ENCODE results near the gene ZNF511. TPM values are rescaled to one million over a fixed set of nuclear protein-coding genes. Genes with fewer than 3 reads are reported as not detected.

The ZNF511 gene
- total and polyA plus RNA-seq, 9 of the 15 experiments (the other 6 are each of a cell fraction or from before 2014, with no cell fraction given): 0.61 to 69.3 (median 40.1) TPM

- H3K9me1 ChIP-seq (ENCODE audit: control insufficient read depth, insufficient read depth, low read length): no peaks in the 10 kb centered on the region
- no peaks in the 10 kb centered on the region for H3K36me3 ChIP-seq (ENCODE audit: control insufficient read depth, insufficient read depth, low read length)
- no peak overlapping the region for H3K4me2 ChIP-seq (ENCODE audit: insufficient read depth, low read length)
- H3K4me1 ChIP-seq (replicated peaks in 1 of 2; ENCODE audit: control insufficient read depth in 2 of 2, insufficient read depth in 2 of 2, low read length in 2 of 2): peaks cover 0 to 49% of the 10 kb centered on the region in 2 experiments; a peak in 3 of 5 replicates
- H3K4me3 ChIP-seq: no peak overlapping the region
- BruUV-seq (replicated peaks): no TSS peak
- no peaks in the 10 kb centered on the region for H3K9me3 ChIP-seq (replicated peaks; ENCODE audit: control insufficient read depth, insufficient read depth, low read depth, low read length)
- no peak overlapping the region for H3K27ac ChIP-seq (ENCODE audit: extremely low read depth, low read depth, low read length)
- H2AFZ ChIP-seq (ENCODE audit: low read depth, low read length): no peak overlapping the region
- no peaks in the 10 kb centered on the region for H4K20me1 ChIP-seq (replicated peaks; ENCODE audit: control insufficient read depth, insufficient read depth, low read length)
- peak overlapping the region in 1 of 2 experiments; percentile 13; a peak in 1 of 4 replicates for H3K9ac ChIP-seq (ENCODE audit: insufficient read depth in 1 of 2, low read depth in 2 of 2, low read length in 2 of 2)
- H3K79me2 ChIP-seq (ENCODE audit: control insufficient read depth, insufficient read depth, low read length): no peaks in the 10 kb centered on the region
- peaks cover 4 to 6% of the 10 kb centered on the region in 2 experiments; a peak in 3 of 5 replicates for H3K27me3 ChIP-seq (ENCODE audit: control insufficient read depth in 2 of 2, insufficient read depth in 2 of 2, low read length in 2 of 2)
- CTCF ChIA-PET (ENCODE audit: low intra/inter-chr PET ratio): no interaction called here
- POLR2A ChIA-PET: interaction anchor here (0.7 kb wide), 1 partner anchor 43 kb away, joined by 3 read pairs; no protein-coding TSS in a partner anchor
- no peak for DNase-seq (ENCODE audit: extremely low read depth in 1 of 4, low spot score in 3 of 4)
- in situ Hi-C loops (cut with MboI): no loop called here
- intact Hi-C loops (cut with micrococcal nuclease): loop anchor here (5.0 to 10.0 kb wide), 3 partner anchors 66 to 156 kb away; partner anchors contain the start of gene MTG1
- FAIRE-seq: no peak
- TF ChIP-seq EP400 (IDR thresholded peaks at IDR 0.05) (no peak), ZNF280A (IDR thresholded peaks at IDR 0.05; ENCODE audit: low read depth, partially characterized antibody) (no peak), STAT5A (IDR thresholded peaks at IDR 0.05; ENCODE audit: borderline replicate concordance, low read length) (no peak), CC2D1A (IDR thresholded peaks at IDR 0.05) (no peak), KLF1 (tag; IDR thresholded peaks at IDR 0.05) (no peak), NR3C1 (CRISPR knock-in tag; IDR thresholded peaks at IDR 0.05) (no peak), HDAC1 (IDR thresholded peaks at IDR 0.05) (no peak), ZNF668 (CRISPR knock-in tag; IDR thresholded peaks at IDR 0.05) (no peak), ZNF311 (CRISPR knock-in tag; IDR thresholded peaks at IDR 0.05) (no peak), TSHZ1 (CRISPR knock-in tag; IDR thresholded peaks at IDR 0.05) (no peak), TCF7 (IDR thresholded peaks at IDR 0.05; ENCODE audit: borderline replicate concordance) (no peak)
- 7% methylated on average over 12 of the region's 15 CpGs for WGBS (ENCODE audit: insufficient coverage, low coverage, missing lambda C conversion rate)
- no peak for ATAC-seq
Measured at GRCh38 chr10:133328358-133329343, 19.9 kb downstream of the ZNF511 start.

Data from K562 (cell line).